Measurements from ENCODE around the gene TAF4. TPM values are rescaled to one million over a fixed set of nuclear protein-coding genes. Genes with fewer than 3 reads are reported as not detected.
A peak's percentile ranks its signal among the peaks of the same experiment; 100 is the strongest.

The TAF4 gene
- total and polyA plus RNA-seq, 2 donors: 3.4 to 12.0 TPM

DNA sequence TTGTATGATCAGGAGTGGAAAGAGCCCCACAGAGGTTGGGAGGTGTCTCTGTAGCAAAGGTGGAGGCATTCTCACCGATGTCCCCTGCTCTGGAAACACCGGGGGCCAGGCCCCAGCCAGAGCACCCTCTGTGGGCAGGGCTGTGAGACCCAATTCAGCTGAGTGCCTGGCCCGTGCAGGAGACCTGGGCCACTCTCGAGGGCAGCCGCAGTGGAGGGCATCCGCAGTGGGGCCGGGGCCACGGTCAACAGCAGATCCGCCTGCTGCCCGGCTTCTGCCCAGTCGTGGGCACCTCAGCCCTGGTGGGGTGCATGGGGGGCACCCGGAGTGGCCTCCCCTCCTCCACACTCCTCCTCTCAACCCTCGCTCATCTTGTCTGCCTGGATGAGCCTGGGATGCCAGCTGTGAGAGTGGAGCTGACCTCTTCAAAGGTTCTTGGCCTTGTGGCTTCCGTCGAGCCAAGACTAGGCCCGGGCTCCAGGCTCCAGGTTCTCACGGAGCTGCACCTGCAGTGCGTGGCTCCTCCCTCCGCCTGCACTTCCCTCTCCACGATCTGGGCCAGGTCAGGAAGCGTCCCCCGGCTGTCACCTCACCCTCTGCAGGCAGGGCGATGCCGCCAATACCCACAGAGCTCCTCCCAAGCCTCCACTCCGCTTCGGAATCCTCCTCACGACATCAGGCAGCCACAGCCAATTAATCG, 134.8 kb downstream of the TAF4 start:
- peak in 3 of 9 donors; percentile 7 to 25 (median 10) for DNase-seq (ENCODE audit: low read depth in 6 of 9, low spot score in 9 of 9)
- H3K4me3 ChIP-seq (ENCODE audit: low read length in 2 of 2): no peak overlapping the region
- H3K9me3 ChIP-seq (ENCODE audit: control insufficient read depth in 2 of 2, insufficient read depth in 1 of 2, low read length in 1 of 2): peaks cover 0 to 4% of the 10 kb centered on the region in 2 donors
- peaks cover 0 to 4% of the 10 kb centered on the region in 2 donors for H3K27me3 ChIP-seq (ENCODE audit: control insufficient read depth in 2 of 2, insufficient read depth in 1 of 2, low read length in 1 of 2)
- no peak overlapping the region for H3K27ac ChIP-seq (ENCODE audit: low read depth in 1 of 2, low read length in 1 of 2)
- 89% methylated on average over 28 of the region's 28 CpGs for WGBS
- no peaks in the 10 kb centered on the region for H3K4me1 ChIP-seq (ENCODE audit: control insufficient read depth in 2 of 2, insufficient read depth in 2 of 2, low read length in 2 of 2)
- H3K36me3 ChIP-seq (ENCODE audit: control insufficient read depth in 2 of 2, insufficient read depth in 2 of 2, low read length in 1 of 2): no peaks in the 10 kb centered on the region

DNA sequence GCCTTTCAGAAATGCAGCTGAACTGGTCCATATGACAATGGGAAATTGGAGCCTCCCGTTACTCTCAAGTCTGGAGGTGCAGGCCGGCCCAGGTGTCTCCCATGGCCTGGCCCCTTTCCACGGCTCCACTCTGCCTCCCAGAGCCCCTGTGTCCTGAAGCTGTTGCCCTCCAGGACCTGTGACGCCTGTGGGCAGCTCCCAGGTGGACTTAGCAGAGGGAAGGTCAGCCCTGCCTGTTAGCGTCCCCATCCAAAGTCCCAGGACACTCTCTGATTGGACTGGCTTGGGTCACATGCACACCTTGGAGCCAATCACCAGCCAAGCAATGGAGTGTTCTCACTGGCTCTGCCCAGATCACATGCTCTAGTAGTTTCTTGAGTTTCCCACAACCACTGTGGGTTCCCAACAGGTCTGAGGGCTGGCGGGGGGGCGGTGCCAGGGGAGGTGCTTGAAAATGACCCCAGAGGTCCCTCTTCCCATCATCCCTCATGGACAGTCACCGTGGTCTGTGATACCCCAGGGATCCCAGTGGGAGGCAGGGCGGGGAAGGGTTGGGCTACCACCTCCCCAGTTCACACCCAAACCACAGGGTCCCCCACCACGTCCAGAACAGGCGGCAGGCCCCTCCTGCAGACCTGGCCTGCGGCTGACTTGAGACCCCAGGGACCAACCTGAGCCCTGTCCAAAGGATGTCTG, 135.6 kb downstream of the TAF4 start:
- WGBS: 94% methylated on average over 12 of the region's 12 CpGs
- H3K4me3 ChIP-seq (ENCODE audit: low read length in 2 of 2): no peak overlapping the region

DNA sequence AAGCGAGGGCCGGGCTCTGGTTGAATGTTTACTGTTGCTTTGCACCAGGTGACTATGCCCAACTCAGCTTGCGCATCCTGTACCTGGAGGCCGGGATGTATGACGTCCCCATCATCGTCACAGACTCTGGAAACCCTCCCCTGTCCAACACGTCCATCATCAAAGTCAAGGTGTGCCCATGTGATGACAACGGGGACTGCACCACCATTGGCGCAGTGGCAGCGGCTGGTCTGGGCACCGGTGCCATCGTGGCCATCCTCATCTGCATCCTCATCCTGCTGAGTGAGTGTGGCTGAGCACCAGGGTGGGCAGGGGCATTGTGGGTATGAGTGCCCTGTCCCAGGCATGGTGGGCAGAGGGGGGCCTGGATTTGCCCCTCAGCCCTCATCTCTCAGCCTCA, 136.1 kb downstream of the TAF4 start:
- Histone ChIP-seq H3K4me1 (ENCODE audit: control insufficient read depth in 2 of 2, insufficient read depth in 2 of 2, low read length in 2 of 2) (no peaks in the 10 kb centered on the region), H3K36me3 (ENCODE audit: control insufficient read depth in 2 of 2, insufficient read depth in 2 of 2, low read length in 1 of 2) (no peaks in the 10 kb centered on the region), H3K4me3 (ENCODE audit: low read length in 2 of 2) (no peak overlapping the region), H3K27me3 (ENCODE audit: control insufficient read depth in 2 of 2, insufficient read depth in 1 of 2, low read length in 1 of 2) (peaks cover 0 to 4% of the 10 kb centered on the region in 2 donors), H3K9me3 (ENCODE audit: control insufficient read depth in 2 of 2, insufficient read depth in 1 of 2, low read length in 1 of 2) (peaks cover 0 to 4% of the 10 kb centered on the region in 2 donors), H3K27ac (ENCODE audit: low read depth in 1 of 2, low read length in 1 of 2) (no peak overlapping the region)
- DNase-seq (ENCODE audit: low read depth in 6 of 9, low spot score in 9 of 9): no peak
- WGBS: 98% methylated on average over 12 of the region's 12 CpGs

More for the DNA sequence above, 135.6 kb downstream of the TAF4 start:
- DNase-seq (ENCODE audit: low read depth in 6 of 9, low spot score in 9 of 9): no peak
- Histone ChIP-seq H3K9me3 (ENCODE audit: control insufficient read depth in 2 of 2, insufficient read depth in 1 of 2, low read length in 1 of 2) (peaks cover 0 to 4% of the 10 kb centered on the region in 2 donors), H3K4me1 (ENCODE audit: control insufficient read depth in 2 of 2, insufficient read depth in 2 of 2, low read length in 2 of 2) (no peaks in the 10 kb centered on the region), H3K27ac (ENCODE audit: low read depth in 1 of 2, low read length in 1 of 2) (no peak overlapping the region), H3K36me3 (ENCODE audit: control insufficient read depth in 2 of 2, insufficient read depth in 2 of 2, low read length in 1 of 2) (no peaks in the 10 kb centered on the region), H3K27me3 (ENCODE audit: control insufficient read depth in 2 of 2, insufficient read depth in 1 of 2, low read length in 1 of 2) (peaks cover 0 to 4% of the 10 kb centered on the region in 2 donors)

DNA sequence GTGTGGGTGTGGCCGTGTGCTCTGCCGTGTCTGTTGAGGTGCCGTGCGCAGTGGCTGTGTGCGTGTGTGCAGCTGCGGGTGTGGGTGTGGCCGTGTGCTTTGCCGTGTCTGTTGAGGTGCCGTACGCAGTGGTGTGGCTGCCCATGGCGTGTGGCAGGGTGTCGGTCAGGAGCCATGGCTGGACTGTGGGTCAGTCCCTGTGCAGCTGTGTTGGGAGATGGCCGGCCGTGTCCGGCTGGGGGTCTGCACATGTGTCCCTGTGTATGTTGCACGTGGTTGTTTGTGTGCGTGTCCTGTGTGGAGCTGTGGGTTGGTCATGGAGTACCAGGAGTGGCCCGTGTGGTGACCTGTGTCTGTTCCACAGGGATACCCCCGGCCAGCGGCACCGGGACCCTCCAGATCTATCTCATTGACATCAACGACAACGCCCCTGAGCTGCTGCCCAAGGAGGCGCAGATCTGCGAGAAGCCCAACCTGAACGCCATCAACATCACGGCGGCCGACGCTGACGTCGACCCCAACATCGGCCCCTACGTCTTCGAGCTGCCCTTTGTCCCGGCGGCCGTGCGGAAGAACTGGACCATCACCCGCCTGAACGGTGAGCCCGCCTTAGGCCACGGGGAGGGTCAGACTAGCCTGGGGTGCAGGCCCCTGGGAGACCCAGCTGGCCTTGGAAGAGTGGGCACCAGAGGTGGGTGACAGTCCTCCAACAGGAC, 137.7 kb downstream of the TAF4 start:
- WGBS: 96% methylated on average over 43 of the region's 43 CpGs
- no peak for DNase-seq (ENCODE audit: low read depth in 6 of 9, low spot score in 9 of 9)

DNA sequence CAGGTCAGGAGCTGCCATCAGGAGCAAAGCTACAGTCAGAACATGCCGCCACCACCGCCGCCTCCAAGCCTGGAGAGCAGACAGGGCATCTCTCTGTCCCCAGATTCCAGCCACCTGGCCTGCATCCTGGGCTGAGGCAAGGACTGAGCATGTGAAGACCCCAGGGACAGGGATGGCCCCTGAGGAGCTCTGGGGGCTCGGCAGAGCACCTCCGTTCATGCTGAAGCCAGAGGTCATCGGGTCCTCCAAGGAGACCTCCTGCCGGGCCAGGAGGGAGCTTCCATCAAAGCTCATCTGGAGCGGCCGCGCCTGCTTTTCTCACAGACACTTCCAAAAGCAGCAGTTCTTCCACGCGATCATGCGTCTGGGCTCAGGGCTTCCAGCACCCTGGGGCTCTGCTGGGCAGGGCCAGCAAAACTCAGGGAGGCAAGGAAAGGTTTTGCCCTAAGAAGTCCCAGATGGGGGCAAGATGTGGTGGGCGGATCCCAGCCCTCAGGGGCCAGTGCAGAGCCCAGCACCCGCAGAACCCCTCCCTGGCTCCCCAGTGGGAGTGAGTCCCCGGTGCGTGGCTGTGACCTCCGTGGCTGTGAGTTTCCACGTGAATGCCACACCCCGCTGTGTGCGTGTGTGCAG, 138.4 kb downstream of the TAF4 start:
- Histone ChIP-seq H3K4me1 (ENCODE audit: control insufficient read depth in 2 of 2, insufficient read depth in 2 of 2, low read length in 2 of 2) (no peaks in the 10 kb centered on the region), H3K27ac (ENCODE audit: low read depth in 1 of 2, low read length in 1 of 2) (no peak overlapping the region), H3K27me3 (ENCODE audit: control insufficient read depth in 2 of 2, insufficient read depth in 1 of 2, low read length in 1 of 2) (no peaks in the 10 kb centered on the region), H3K9me3 (ENCODE audit: control insufficient read depth in 2 of 2, insufficient read depth in 1 of 2, low read length in 1 of 2) (peaks cover 0 to 4% of the 10 kb centered on the region in 2 donors), H3K4me3 (ENCODE audit: low read length in 2 of 2) (no peak overlapping the region), H3K36me3 (ENCODE audit: control insufficient read depth in 2 of 2, insufficient read depth in 2 of 2, low read length in 1 of 2) (no peaks in the 10 kb centered on the region)
- DNase-seq (ENCODE audit: low read depth in 6 of 9, low spot score in 9 of 9): no peak
- 91% methylated on average over 21 of the region's 21 CpGs for WGBS

More for the DNA sequence above, 137.7 kb downstream of the TAF4 start:
- Histone ChIP-seq H3K27me3 (ENCODE audit: control insufficient read depth in 2 of 2, insufficient read depth in 1 of 2, low read length in 1 of 2) (no peaks in the 10 kb centered on the region), H3K36me3 (ENCODE audit: control insufficient read depth in 2 of 2, insufficient read depth in 2 of 2, low read length in 1 of 2) (no peaks in the 10 kb centered on the region), H3K9me3 (ENCODE audit: control insufficient read depth in 2 of 2, insufficient read depth in 1 of 2, low read length in 1 of 2) (peaks cover 0 to 4% of the 10 kb centered on the region in 2 donors), H3K4me3 (ENCODE audit: low read length in 2 of 2) (no peak overlapping the region), H3K4me1 (ENCODE audit: control insufficient read depth in 2 of 2, insufficient read depth in 2 of 2, low read length in 2 of 2) (no peaks in the 10 kb centered on the region), H3K27ac (ENCODE audit: low read depth in 1 of 2, low read length in 1 of 2) (no peak overlapping the region)

DNA sequence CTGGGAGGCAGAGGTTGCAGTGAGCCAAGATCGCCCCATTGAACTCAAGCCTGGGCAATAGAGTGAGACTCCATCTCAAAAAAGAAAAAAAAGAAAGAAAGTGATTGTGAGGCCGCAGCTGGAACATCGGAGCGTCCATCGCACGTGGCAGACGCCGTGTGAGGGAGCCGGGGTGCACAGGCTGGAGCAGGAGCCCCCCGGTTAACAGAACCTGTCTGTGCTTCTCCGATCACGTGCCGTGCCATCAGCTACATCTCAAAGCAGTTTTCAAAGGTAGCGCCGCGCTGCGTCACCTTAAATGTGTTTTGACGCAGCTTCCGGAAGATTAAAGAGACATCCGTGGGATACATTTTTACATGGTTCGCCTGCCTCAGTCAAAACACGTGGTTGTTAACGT, 138.9 kb downstream of the TAF4 start:
- DNase-seq (ENCODE audit: low read depth in 6 of 9, low spot score in 9 of 9): no peak

DNA sequence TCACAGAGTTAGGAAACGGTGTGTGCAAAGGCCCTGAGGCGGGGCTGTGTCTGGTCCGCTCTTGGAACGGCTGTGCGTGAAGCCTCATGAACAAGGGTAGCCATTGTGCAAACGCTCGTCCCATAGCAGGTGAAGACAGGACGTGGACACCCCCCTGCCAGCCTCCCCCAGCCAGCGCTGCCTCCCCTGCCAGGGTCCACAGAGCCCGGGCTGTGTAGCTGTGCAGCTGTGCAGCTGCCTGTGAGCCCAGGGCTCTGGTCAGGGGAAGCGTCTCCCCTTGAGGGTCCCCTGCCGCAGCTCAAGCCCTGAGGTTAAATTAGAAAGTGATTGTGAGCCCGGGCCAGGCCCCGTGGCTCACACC, 139.4 kb downstream of the TAF4 start:
- H3K4me1 ChIP-seq (ENCODE audit: control insufficient read depth in 2 of 2, insufficient read depth in 2 of 2, low read length in 2 of 2): no peaks in the 10 kb centered on the region
- DNase-seq (ENCODE audit: low read depth in 6 of 9, low spot score in 9 of 9): no peak
- 98% methylated on average over 14 of the region's 14 CpGs for WGBS
- H3K27me3 ChIP-seq (ENCODE audit: control insufficient read depth in 2 of 2, insufficient read depth in 1 of 2, low read length in 1 of 2): no peaks in the 10 kb centered on the region
- no peak overlapping the region for H3K27ac ChIP-seq (ENCODE audit: low read depth in 1 of 2, low read length in 1 of 2)
- H3K4me3 ChIP-seq (ENCODE audit: low read length in 2 of 2): no peak overlapping the region
- H3K9me3 ChIP-seq (ENCODE audit: control insufficient read depth in 2 of 2, insufficient read depth in 1 of 2, low read length in 1 of 2): peaks cover 0 to 4% of the 10 kb centered on the region in 2 donors
- H3K36me3 ChIP-seq (ENCODE audit: control insufficient read depth in 2 of 2, insufficient read depth in 2 of 2, low read length in 1 of 2): no peaks in the 10 kb centered on the region

More for the DNA sequence above, 138.9 kb downstream of the TAF4 start:
- H3K9me3 ChIP-seq (ENCODE audit: control insufficient read depth in 2 of 2, insufficient read depth in 1 of 2, low read length in 1 of 2): peaks cover 0 to 4% of the 10 kb centered on the region in 2 donors
- H3K36me3 ChIP-seq (ENCODE audit: control insufficient read depth in 2 of 2, insufficient read depth in 2 of 2, low read length in 1 of 2): no peaks in the 10 kb centered on the region
- no peaks in the 10 kb centered on the region for H3K27me3 ChIP-seq (ENCODE audit: control insufficient read depth in 2 of 2, insufficient read depth in 1 of 2, low read length in 1 of 2)
- 97% methylated on average over 23 of the region's 23 CpGs for WGBS
- H3K4me1 ChIP-seq (ENCODE audit: control insufficient read depth in 2 of 2, insufficient read depth in 2 of 2, low read length in 2 of 2): no peaks in the 10 kb centered on the region
- H3K27ac ChIP-seq (ENCODE audit: low read depth in 1 of 2, low read length in 1 of 2): no peak overlapping the region
- no peak overlapping the region for H3K4me3 ChIP-seq (ENCODE audit: low read length in 2 of 2)

DNA sequence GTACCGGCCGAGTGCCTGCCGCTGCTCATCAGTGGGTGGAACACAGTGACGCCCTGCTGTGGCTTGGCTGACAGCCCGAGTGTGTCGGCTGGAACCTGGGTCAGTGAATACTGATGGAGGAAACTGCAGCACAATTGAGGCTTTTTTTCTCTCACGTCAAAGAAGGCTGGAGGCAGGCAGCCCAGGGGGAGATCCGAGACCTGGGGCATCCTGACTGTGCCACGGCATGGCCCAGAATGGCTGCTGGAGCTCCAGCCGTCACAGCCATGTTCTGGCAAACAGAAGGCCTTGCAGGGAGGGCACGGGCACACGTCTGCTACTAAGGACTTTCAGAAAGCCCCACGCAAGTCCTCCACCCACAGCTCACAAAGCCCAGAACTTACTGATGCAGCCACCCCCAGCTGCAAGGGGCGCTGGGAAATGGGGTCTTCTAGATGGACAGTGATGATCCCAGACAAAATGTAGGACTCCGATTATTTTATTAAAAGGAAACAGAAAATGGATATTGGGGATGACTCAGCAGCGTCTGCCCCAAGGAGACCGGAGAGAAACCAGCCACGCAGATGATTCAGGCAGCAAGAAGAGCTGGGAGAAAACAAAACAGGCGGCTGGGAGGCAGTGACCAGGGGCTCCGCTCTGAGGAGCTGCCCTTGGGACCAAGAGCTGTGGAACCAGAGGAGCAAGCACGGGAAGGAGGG, 140.0 kb downstream of the TAF4 start:
- H3K36me3 ChIP-seq (ENCODE audit: control insufficient read depth in 2 of 2, insufficient read depth in 2 of 2, low read length in 1 of 2): no peaks in the 10 kb centered on the region
- WGBS: 90% methylated on average over 21 of the region's 21 CpGs
- H3K27me3 ChIP-seq (ENCODE audit: control insufficient read depth in 2 of 2, insufficient read depth in 1 of 2, low read length in 1 of 2): no peaks in the 10 kb centered on the region
- H3K4me3 ChIP-seq (ENCODE audit: low read length in 2 of 2): no peak overlapping the region
- no peak for DNase-seq (ENCODE audit: low read depth in 6 of 9, low spot score in 9 of 9)
- H3K4me1 ChIP-seq (ENCODE audit: control insufficient read depth in 2 of 2, insufficient read depth in 2 of 2, low read length in 2 of 2): no peaks in the 10 kb centered on the region
- H3K27ac ChIP-seq (ENCODE audit: low read depth in 1 of 2, low read length in 1 of 2): no peak overlapping the region
- peaks cover 0 to 4% of the 10 kb centered on the region in 2 donors for H3K9me3 ChIP-seq (ENCODE audit: control insufficient read depth in 2 of 2, insufficient read depth in 1 of 2, low read length in 1 of 2)

Data from thymus (tissue), 11 donors.